DOHH2 (cell line): Measurements from ENCODE around the gene XIRP2.

Experiments
- H3F3A ChIP-seq: fragments of 200-600 bp; sonication (generic), shearing (Covaris generic); 2 replicates; pipeline ENCODE4 v1.6.0; 2016; ENCODE audit warnings: antibody characterized with exemption, mild to moderate bottlenecking; ENCODE audit not compliant: control insufficient read depth, insufficient read depth
- H3K27ac ChIP-seq: fragments of 200-600 bp; sonication (generic); 2 replicates; pipeline ENCODE4 v1.5.1; 2014; ENCODE audit warnings: low read depth, mild to moderate bottlenecking, low read length, moderate library complexity
- H3K27me3 ChIP-seq: fragments of 200-600 bp; sonication (generic); 2 replicates; pipeline ENCODE4 v1.6.1; 2014; ENCODE audit warnings: mild to moderate bottlenecking, low read length, mixed read lengths; ENCODE audit not compliant: control insufficient read depth
- H3K36me3 ChIP-seq: fragments of 200-600 bp; sonication (generic); 2 replicates; pipeline ENCODE4 v1.6.1; 2014; ENCODE audit warnings: mild to moderate bottlenecking, low read length, moderate library complexity, mixed read lengths; ENCODE audit not compliant: control insufficient read depth
- H3K4me1 ChIP-seq: fragments of 200-600 bp; sonication (generic); 2 replicates; pipeline ENCODE4 v1.6.1; 2014; ENCODE audit warnings: mild to moderate bottlenecking, low read length, mixed read lengths; ENCODE audit not compliant: control insufficient read depth
- H3K4me2 ChIP-seq: fragments of 200-600 bp; sonication (generic); 2 replicates; pipeline ENCODE4 v1.6.0; 2014; ENCODE audit warnings: mild to moderate bottlenecking, low read length, moderate library complexity
- H3K4me3 ChIP-seq: fragments of 200-600 bp; sonication (generic); 2 replicates; pipeline ENCODE4 v1.5.1; 2014; ENCODE audit warnings: mild to moderate bottlenecking, low read length, mixed read lengths
- H3K79me2 ChIP-seq: fragments of 200-600 bp; sonication (generic); 2 replicates; pipeline ENCODE4 v1.6.1; 2014; ENCODE audit warnings: mild to moderate bottlenecking, low read length, mixed read lengths; ENCODE audit not compliant: control insufficient read depth
- H3K9me2 ChIP-seq: fragments of 200-600 bp; sonication (generic); replicated peaks from 2 replicates; pipeline ENCODE4 v1.6.1; 2014; ENCODE audit warnings: mild to moderate bottlenecking, low read length, mixed read lengths; ENCODE audit not compliant: control insufficient read depth
- H3K9me3 ChIP-seq: fragments of 200-600 bp; sonication (generic); 2 replicates; pipeline ENCODE4 v1.6.1; 2014; ENCODE audit warnings: antibody characterized with exemption, low read length, mixed read lengths; ENCODE audit not compliant: control insufficient read depth, insufficient read depth
- H4K20me1 ChIP-seq: fragments of 200-600 bp; sonication (generic); 2 replicates; pipeline ENCODE4 v1.6.0; 2014; ENCODE audit warnings: low read depth, mild to moderate bottlenecking, antibody characterized with exemption, low read length, moderate library complexity; ENCODE audit not compliant: control insufficient read depth, insufficient read depth
- EZH2phosphoT487 ChIP-seq: fragments of 200-600 bp; sonication (generic); IDR thresholded peaks from 2 replicates; pipeline ENCODE4 v1.6.1; 2017; ENCODE audit warnings: borderline replicate concordance, mild to moderate bottlenecking, antibody characterized with exemption, low read length, moderate library complexity, mixed read lengths
- TF ChIP-seq, protein P1 (sequence below): fragments of 200-600 bp; sonication (generic); IDR thresholded peaks from one replicate; pipeline ENCODE4 v1.5.1; 2014; ENCODE audit warnings: antibody characterized with exemption, mild to moderate bottlenecking, low read depth, low read length; ENCODE audit not compliant: poor library complexity, severe bottlenecking

XIRP2 gene

DNA sequence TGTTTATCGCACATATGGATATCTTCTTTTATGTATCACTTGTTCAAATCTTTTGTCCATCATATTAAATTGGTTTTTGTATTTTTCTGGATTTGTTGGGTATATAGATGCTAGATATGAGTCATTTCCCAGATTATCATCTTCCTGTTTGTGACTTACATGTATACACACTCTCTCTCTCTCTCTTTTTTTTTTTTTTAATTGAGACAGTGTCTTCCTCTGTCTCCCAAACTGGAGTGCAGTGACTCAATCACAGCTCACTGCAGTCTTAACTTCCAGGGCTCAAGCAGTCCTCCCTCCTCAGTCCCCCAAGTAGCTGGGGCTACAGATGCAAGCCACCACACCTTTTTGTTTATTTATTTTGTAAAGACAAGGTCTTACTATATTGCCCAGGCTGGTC, 43.8 kb downstream of the XIRP2 start:
- Histone ChIP-seq H3F3A (no peaks in the 10 kb centered on the region), H3K36me3 (no peaks in the 10 kb centered on the region), H3K4me1 (no peaks in the 10 kb centered on the region), H3K4me2 (no peak overlapping the region), H3K4me3 (no peak overlapping the region), H3K27ac (no peak overlapping the region), H3K9me2 (no peaks in the 10 kb centered on the region), H3K9me3 (no peaks in the 10 kb centered on the region), H4K20me1 (no peaks in the 10 kb centered on the region), H3K27me3 (no peaks in the 10 kb centered on the region), H3K79me2 (no peaks in the 10 kb centered on the region)
- TF ChIP-seq, protein P1, sequence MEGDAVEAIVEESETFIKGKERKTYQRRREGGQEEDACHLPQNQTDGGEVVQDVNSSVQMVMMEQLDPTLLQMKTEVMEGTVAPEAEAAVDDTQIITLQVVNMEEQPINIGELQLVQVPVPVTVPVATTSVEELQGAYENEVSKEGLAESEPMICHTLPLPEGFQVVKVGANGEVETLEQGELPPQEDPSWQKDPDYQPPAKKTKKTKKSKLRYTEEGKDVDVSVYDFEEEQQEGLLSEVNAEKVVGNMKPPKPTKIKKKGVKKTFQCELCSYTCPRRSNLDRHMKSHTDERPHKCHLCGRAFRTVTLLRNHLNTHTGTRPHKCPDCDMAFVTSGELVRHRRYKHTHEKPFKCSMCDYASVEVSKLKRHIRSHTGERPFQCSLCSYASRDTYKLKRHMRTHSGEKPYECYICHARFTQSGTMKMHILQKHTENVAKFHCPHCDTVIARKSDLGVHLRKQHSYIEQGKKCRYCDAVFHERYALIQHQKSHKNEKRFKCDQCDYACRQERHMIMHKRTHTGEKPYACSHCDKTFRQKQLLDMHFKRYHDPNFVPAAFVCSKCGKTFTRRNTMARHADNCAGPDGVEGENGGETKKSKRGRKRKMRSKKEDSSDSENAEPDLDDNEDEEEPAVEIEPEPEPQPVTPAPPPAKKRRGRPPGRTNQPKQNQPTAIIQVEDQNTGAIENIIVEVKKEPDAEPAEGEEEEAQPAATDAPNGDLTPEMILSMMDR: no peak
- no peak for TF ChIP-seq EZH2phosphoT487

DNA sequence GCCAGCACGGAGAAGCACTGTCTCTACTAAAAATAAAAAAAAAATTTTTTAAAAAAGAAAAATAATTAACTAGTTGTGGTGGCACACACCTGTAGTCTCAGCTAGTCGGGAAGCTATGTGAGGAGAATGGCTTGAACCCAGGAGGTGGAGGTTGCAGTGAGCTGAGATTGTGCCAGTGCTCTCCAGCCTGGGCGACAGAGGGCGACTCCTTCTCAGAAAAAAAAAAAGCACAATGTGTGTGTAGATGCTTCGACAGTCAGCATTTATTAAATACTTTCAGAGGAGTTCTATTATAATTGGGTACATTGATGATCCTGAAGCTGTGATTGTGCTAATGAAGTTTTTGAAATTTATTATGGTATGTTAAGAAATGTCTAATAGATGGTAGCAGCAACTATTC, 46.5 kb downstream of the XIRP2 start:
- H3K4me1 ChIP-seq: no peaks in the 10 kb centered on the region
- H3K27me3 ChIP-seq: no peaks in the 10 kb centered on the region
- H3K79me2 ChIP-seq: no peaks in the 10 kb centered on the region
- H3F3A ChIP-seq: no peaks in the 10 kb centered on the region
- H3K27ac ChIP-seq: no peak overlapping the region
- no peak overlapping the region for H3K4me2 ChIP-seq
- H3K4me3 ChIP-seq: no peak overlapping the region
- H3K36me3 ChIP-seq: no peaks in the 10 kb centered on the region
- H3K9me3 ChIP-seq: no peaks in the 10 kb centered on the region
- TF ChIP-seq, protein P1: no peak
- TF ChIP-seq EZH2phosphoT487: no peak
- H3K9me2 ChIP-seq: no peaks in the 10 kb centered on the region
- no peaks in the 10 kb centered on the region for H4K20me1 ChIP-seq

DNA sequence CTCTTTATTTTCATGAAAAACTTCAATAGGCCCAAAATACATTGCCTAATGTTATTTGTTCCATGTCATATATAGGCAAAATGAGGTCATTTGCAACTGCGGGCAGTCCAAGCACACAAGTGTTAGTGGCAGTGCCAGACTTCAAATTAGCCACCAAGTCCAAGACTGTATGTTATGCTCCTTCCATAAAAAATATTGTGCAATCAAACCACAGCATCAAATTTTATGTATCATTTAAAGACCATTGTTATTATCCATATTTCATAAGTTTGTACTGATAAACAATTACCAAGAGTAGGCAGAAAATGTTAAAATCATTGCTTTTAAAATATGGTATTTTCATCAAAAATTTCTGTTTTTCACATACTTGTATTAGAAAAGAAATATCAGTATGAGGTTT, 54.1 kb downstream of the XIRP2 start:
- no peaks in the 10 kb centered on the region for H3K79me2 ChIP-seq
- no peaks in the 10 kb centered on the region for H4K20me1 ChIP-seq
- H3K9me2 ChIP-seq: no peaks in the 10 kb centered on the region
- no peaks in the 10 kb centered on the region for H3K4me1 ChIP-seq
- H3K36me3 ChIP-seq: no peaks in the 10 kb centered on the region
- H3K4me2 ChIP-seq: no peak overlapping the region
- no peaks in the 10 kb centered on the region for H3K27me3 ChIP-seq
- no peak overlapping the region for H3K27ac ChIP-seq
- H3K4me3 ChIP-seq: no peak overlapping the region
- no peaks in the 10 kb centered on the region for H3K9me3 ChIP-seq
- no peaks in the 10 kb centered on the region for H3F3A ChIP-seq
- TF ChIP-seq, protein P1: no peak
- TF ChIP-seq EZH2phosphoT487: no peak

DNA sequence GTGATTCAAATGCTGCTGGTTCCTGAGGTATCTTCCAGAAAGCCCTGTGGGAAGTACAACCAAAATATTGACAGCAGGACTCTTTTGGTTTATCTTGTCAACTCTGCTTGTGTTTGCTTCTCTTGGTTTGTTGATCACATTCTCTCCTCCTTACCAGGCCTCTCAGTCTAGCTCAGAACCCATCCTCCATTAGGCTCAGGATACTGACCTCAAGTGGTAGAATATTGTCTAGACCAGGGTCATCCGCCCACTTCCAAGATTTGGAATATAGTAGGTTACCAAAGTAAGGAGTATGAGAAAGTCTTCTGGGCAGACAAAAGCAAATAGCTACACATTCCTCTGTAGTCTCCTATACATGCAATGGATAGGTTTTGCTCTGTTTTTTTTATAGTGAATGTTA, 56.6 kb downstream of the XIRP2 start:
- Histone ChIP-seq H4K20me1 (no peaks in the 10 kb centered on the region), H3K4me3 (no peak overlapping the region), H3K4me2 (no peak overlapping the region), H3K9me3 (no peaks in the 10 kb centered on the region), H3F3A (no peaks in the 10 kb centered on the region), H3K9me2 (no peaks in the 10 kb centered on the region), H3K79me2 (no peaks in the 10 kb centered on the region), H3K4me1 (no peaks in the 10 kb centered on the region), H3K27ac (no peak overlapping the region), H3K36me3 (no peaks in the 10 kb centered on the region), H3K27me3 (no peaks in the 10 kb centered on the region)
- TF ChIP-seq, protein P1: no peak
- TF ChIP-seq EZH2phosphoT487: no peak
